GM12864 (cell line): ENCODE measurements around the gene GPI.

Experiments used
- DNase-seq: peaks from one replicate; pipeline ENCODE4 v3.0.0-alpha.2; 2011; ENCODE audit warnings: low read depth
- H3K4me3 ChIP-seq: 2 replicates; pipeline ENCODE4 v1.5.1; 2011; ENCODE audit warnings: mild to moderate bottlenecking, low read depth, low read length, control low read depth
- CTCF ChIP-seq: IDR thresholded peaks from 2 replicates; pipeline ENCODE4 v1.5.1; 2011; ENCODE audit warnings: low read depth, mild to moderate bottlenecking, moderate library complexity, low read length, control low read depth, inconsistent platforms; ENCODE audit errors: missing control alignments

Gene GPI

GRCh38 chr19:34373601-34374288 is 8.7 kb downstream of the GPI start:
- TF ChIP-seq CTCF, result no peak
- DNase-seq, result no peak
- no peak overlapping the region for H3K4me3 ChIP-seq

GRCh38 chr19:34375598-34375997 is 10.6 kb downstream of the GPI start:
- DNase-seq, result no peak
- no peak for TF ChIP-seq CTCF
- H3K4me3 ChIP-seq, result no peak overlapping the region

GRCh38 chr19:34380639-34381241 is 15.7 kb downstream of the GPI start:
- TF ChIP-seq CTCF, result no peak
- DNase-seq, result no peak
- H3K4me3 ChIP-seq, result no peak overlapping the region

GRCh38 chr19:34381399-34382251 is 16.6 kb downstream of the GPI start:
- no peak for DNase-seq
- H3K4me3 ChIP-seq, result no peak overlapping the region
- TF ChIP-seq CTCF, result no peak

GRCh38 chr19:34382471-34382870 is 17.5 kb downstream of the GPI start:
- DNase-seq, result no peak
- no peak overlapping the region for H3K4me3 ChIP-seq
- no peak for TF ChIP-seq CTCF

GRCh38 chr19:34383599-34383998 is 18.6 kb downstream of the GPI start:
- no peak for DNase-seq
- no peak for TF ChIP-seq CTCF

More at GRCh38 chr19:34383599-34383998, 18.6 kb downstream of the GPI start:
- no peak overlapping the region for H3K4me3 ChIP-seq
